C4-2B (cell line): ENCODE results near the gene DDX39A.

Experiments
- CTCF ChIP-seq: fragments of 450-650 bp; conservative IDR thresholded peaks from 2 replicates; pipeline ENCODE4 v1.5.1; 2017; ENCODE audit warnings: mild to moderate bottlenecking
- ZFX ChIP-seq: fragments of 450-650 bp; IDR thresholded peaks from 2 replicates; pipeline ENCODE4 v1.6.1; 2017

GRCh38 chr19:14363183-14364097 lies 55.7 kb downstream of the DDX39A start:
- TF ChIP-seq CTCF (no peak), ZFX (no peak)
